GM21723 (cell line): ENCODE results near the gene CLIP1.
"Not testable (repeated sequence)": the region's sequence is repeated elsewhere in the genome, so short reads cannot be mapped to it uniquely, and the experiment has no call there.

Experiments
- ATAC-seq: cut with Tn5 transposase; IDR thresholded peaks from one replicate; pipeline ENCODE4 v1.9.1; 2021; ENCODE audit warnings: mild to moderate bottlenecking, moderate library complexity; ENCODE audit not compliant: unreplicated experiment

The CLIP1 gene

DNA sequence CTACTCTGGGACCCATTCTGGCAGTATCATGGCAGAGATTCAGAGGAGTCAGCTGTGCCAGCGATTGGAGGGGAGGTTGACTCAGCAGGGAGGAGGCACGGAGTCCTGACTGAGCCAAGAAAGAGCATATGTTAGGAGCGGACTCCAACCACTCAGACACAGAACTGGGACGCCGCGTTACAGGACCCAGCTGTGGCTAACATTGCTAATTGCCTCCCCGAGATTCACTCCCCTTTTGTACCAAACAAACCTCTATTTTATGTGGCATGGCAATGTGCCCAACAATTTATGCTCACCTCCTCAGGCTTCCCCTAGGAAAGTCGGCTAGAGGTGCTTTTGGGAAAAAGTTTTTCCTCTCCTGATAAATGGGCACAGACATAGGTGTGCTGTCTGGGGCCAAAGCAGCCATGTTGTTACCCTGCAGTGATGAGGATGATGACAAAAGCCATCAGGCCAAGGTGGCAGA is 15.2 kb upstream of the CLIP1 start:
- ATAC-seq = no peak

DNA sequence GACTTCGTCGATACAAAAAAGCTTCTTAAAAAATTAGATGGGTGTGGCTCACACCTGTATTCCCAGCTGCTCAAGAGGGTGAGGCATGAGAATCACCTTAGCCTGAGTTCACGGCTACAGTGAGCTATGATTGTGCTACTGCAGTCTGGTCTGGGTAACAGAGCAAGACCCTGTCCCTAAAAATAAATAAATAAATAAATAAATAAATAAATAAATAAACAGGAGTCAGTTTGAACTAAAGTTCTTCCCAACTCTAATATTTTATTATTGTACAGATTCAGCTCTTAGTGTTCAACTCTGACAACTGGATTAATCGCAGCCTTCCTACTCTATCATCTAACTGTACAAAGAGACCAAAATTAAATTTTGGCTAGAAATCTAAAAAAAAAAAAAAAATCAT is 12.7 kb upstream of the CLIP1 start:
- ATAC-seq = no peak

DNA sequence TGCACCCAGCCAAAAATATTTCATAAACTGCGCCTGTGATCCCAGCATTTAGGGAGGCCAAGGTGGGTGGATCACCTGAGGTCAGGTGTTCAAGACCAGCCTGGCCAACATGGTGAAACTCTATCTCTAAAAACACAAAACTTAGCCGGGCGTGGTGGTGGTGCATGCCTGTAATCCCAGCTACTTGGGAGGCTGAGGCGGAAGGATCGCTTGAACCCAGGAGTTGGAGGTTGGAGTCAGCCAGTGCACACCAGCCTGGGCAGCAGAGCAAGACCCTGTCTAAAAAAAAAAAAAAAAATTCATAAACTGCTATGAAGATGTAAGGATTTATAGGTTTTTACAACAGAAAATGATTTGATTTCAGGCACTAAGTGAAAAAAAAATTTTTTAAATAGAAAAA is 6.6 kb upstream of the CLIP1 start:
- ATAC-seq = not testable (repeated sequence)

DNA sequence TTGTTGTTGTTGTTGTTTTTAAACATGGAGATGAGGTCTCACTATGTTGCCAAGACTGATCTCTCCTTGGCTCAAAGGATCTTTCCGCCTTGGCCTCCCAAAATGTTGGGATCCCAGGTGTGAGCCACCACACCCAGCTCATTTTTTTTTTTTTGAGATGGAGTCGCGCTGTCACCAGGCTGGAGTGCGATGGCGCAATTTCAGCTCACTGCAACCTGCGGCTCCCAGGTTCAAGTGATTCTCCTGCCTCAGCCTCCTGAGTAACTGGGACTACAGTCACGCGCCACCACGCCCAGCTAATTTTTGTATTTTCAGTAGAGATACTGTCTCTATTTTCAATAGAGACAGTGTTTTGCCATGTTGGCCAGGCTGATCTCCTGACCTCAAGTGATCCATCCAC is 4.9 kb upstream of the CLIP1 start:
- no peak for ATAC-seq

DNA sequence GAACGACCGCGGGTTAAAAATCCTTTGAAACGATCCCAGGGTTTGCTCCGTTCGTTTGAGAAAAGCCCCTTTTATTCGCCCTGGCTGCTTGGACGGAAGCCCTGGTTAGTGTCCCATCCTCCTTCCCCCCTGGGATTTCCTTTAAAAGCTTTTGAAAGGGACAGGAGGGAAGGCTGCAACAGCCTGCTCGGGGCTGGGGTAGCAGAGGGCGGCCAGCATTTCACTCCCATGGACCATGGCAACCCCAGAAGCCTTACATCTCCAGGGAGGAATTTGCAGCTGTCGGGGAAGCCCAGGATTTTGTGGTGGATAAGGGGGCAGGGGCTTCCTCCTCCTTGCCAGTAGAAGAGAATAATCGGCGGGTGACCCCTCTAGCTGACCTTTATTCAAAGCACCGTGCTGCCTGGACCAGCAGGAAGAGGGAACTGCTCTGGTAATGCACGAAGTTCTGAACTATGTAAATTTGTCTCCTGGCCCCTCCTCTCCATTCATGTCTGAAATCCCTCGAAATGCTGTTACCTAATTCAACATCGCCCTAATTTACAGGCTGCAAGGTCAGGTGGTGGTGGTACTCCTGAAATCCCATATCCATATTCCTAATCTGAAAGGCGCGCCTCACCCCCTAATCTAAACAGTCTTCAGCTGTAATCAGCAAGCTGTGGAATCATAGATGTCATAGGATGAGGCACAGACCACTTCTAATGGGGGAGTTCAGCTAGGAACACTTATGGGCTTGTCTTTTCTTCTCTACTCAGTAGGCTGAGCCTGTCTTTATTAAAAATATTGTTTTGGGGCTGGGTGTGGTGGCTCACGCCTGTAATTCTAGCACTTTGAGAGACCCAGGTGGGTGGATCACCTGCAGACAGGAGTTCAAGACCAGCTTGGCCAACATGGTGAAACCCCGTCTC is 1.0 kb upstream of the CLIP1 start:
- no peak for ATAC-seq

DNA sequence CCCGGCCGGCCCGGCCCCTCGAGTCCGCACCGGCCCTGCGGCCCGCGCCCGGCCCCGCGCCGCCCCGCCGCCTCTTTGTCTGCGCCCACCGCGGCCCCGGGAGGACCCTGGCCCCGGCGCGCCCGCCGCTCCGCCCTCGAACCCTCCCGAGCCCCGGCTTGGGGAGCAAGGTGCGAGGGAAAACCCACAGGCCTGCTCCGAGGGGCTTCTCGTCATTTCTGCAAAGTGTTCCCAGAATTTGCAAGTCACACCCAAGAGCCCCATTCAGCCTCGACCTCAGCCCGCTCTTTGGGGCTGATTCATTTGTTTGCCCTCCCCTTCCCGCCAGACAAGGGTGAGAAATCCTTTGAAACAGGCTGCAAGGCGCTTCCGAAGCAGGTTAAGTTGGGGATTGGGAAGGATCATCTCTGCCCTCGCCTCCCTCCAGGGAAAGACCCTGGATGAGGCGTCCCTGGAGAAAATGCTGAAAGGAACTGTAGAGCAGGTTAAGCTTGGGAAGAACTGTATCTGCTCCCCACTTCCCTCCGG is 325 bp upstream of the CLIP1 start:
- ATAC-seq = peak; percentile 3

DNA sequence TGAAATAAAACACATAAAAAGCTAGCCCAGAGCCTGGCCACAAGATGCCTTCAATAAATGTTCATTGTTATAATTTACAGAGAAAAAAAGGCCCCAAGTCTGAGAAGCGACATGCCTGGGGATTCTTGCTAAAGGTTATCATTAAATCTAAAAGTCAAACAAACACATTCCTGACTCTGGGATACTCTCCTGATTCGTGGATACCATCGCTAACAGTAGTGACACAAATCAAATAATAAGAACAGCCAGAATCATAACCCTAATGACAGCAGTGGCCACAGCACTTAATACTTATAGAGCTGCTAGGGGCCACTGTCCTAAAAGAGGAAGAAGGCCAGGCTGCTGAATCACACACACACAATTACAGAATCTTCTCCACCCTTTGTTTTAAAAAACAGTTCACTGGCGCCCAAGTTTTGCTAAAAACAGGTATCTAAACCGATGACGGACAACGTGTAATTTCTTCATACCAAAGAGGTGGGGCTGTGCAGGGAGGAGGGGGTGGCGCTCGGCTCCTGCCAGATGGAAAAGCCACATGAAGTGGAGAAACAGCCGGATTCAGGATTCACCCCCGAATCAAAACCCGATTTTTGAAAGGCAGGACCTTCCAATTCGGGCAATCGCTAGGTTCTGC is 1.2 kb downstream of the CLIP1 start:
- ATAC-seq = peak; percentile 4

DNA sequence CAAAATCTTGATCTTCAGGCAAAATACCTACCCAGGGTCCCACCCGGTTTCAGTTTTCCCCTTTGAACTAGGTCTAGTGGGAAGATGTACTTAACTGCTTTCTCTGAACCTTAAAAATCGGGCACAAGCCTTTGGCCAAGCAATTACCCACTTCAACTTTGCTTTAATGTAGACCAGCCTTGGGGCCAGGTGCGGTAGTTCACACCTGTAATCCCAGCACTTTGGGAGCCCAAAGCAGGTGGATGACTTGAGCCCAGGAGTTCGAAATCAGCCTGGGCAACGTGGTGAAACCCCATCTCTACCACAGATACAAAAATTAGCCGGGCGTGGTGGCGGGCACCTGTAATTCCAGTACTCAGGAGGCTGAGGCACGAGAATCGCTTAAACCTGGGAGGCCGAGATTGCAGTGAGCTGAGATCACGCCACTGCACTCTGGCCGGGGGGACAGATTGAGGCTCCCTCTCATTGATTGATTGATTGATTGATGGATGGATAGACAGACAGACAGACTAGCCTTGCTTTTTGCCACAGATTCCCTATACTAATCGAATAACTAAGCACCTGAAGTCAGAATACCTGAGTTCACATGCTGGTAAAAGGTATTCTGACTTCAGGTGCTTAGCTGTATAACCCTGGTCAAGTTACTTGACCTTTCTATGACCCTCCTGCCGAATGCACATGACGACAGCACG is 1.9 kb downstream of the CLIP1 start:
- no peak for ATAC-seq

DNA sequence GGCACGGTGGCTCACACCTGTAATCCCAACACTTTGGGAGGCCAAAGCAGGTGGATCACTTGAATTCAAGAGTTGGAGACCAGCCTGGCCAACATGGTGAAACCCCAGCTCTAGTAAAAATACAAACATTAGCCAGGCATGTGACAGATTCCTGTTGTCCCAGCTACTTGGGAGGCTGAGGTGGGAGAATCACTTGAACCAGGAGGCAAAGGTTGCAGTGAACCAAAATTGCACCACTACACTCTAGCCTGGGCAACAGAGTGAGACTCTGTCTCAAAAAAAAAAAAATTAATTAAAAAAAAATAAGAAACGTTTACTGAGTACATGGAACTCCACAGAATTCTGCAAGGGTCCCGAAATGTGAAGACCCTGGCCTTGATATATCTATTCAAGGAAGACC is 3.4 kb downstream of the CLIP1 start:
- not testable (repeated sequence) for ATAC-seq

DNA sequence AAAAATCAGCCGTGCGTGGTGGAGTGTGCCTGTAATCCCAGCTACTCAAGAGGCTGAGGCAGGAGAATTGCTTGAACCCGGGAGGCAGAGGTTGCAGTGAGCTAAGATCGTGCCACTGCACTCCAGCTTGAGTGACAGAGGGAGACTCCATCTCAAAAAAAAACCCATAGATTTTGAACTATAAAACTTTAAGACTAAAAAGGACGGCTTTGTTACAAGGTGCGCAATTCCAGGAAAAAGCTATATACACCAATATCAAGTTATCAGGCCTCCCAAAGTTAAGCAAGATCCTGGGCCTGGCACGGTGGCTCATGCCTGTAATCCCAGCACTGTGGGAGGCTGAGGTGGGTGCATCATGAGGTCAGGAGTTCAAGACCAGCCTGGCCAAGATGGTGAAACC is 6.8 kb downstream of the CLIP1 start:
- ATAC-seq = not testable (repeated sequence)

DNA sequence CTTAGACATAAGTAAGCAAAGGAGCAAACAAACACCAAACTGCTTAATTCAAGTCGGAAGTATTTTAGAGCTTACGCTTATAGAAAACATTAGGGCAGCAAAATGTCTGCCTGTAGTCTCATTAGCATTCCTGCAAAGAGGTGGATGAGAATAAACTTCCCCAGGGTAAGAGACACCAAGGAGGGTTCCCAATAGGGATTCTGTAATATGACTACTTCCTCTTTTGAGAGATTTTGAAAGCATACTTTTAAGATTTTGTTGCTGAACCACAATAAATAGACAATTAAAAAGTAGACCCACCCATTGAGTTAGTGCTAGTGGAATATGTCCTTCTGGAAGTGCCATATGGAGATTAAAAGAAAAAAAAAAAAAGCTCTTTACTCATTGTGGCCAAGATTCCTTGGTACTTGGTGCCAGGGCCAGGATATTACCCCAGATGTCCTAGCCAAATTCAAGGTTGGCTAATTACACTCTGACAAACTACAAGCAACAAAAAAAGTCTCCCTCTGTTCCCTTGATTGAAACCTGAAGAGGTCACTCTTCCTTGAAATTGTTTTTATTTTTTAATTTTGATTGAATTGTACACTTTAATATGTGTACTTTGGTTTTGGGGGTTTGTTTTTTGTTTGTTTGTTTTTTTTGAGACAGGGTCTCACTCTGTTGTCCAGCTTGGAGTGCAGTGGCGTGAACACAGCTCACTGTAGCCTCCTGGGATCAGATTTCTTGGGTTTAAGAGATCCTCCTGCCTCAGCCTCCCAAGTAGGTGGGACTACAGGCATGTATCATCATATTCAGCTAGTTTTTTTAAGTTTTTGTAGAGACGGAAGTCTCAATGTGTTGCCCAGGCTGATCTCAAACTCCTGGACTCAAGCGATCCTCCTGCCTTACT is 8.7 kb downstream of the CLIP1 start:
- no peak for ATAC-seq

DNA sequence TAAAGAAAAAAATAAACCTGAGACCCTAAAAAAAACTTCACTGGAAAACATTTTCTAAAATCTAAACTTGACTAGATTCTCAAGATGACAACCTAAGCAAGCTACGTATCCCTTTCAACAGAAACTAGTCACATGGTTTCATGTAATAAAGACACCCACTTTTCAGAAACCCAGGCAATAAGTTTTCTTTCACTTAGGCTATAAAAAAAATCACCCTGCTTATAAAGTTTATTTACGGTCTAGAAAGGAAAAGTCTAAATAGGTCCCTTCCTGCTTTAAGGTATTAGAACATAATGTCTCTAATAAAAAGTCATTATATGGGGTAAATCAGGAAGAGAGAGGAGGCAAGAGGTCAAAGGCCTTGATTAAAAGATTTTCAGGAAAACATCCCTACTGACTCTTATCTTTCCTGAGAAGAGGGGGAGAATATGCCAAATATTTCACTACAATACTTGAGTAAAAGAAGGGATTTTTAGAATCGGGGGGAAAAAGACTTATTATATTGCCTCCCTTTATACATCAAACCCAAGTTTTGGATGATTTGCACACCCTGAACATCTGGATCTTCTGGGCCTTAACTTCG is 9.5 kb downstream of the CLIP1 start:
- ATAC-seq = peak; percentile 49

DNA sequence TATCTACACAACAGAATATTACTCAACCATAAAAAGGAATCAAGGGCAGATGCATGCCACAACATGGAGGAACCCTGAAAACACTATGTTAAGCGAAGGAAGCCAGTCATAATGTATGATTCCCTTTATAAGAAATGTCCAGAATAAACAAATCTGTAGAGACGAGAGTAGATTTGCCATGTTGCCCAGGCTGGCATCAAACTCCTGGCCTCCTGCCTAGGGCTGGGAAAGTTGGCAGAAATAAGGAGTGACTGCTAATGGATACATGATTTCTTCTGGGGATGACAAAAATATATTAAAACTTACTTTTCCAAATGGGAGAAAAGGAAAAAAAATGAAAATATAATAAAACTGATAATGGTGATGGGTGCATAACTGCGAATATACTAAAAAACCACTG is 10.9 kb downstream of the CLIP1 start:
- ATAC-seq = no peak

DNA sequence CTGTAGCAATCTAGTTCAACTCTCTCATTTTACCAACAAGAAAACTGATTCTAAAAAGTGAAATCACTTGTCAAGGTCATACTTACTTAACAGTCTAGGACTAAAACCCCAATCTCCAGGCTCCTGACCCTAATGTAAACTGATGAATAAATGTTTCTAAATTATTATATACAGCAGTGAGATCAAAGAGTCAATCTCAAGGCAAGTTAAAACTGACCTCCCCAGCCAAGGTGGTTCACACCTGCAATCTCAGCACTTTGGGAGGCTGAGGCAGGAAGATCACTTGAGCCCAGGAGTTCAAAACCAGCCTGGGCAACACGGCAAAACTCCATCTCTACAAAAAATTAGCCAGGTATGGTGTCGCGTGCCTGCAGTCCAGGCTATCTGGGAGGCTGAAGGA is 15.3 kb downstream of the CLIP1 start:
- no peak for ATAC-seq

DNA sequence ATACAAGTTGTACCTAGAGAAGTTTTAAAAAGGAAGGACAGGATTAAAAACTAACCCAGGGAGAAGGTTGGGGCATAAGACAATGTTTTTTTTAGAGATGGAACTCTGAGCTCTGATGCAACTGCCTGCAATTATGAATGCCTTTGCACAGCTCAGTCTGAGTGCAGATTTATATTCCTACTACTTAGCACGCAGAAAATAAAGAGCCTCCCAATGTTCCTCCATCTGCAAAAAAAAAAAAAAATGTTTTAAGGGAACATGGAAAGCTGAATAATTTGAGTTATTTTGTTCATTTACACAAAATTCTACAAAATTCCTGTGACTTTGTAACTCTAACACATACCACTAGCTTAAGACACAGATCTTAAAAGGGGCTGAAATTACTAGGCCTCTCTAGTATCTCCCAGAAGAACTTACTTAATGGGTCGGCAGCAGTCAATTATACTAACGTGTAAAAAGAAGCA is 15.7 kb downstream of the CLIP1 start:
- no peak for ATAC-seq

DNA sequence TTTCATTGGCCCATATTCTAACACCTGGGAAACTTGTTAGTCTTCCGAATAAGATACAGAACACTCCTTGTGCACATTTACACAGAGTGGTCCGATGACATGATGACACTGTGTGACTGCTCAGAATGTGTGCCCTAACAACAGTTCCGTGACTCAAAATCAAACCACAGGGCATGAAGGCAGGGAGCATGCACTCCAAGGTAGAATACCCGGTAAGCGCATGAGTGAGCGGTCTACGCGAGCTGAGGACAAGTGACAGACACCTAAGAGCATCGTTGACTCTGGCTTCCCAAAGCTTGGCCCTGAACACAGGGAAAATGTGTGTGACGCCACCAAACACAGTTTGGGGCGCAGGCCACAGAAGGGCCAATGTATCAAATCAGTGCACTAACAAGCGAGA is 18.6 kb downstream of the CLIP1 start:
- no peak for ATAC-seq

DNA sequence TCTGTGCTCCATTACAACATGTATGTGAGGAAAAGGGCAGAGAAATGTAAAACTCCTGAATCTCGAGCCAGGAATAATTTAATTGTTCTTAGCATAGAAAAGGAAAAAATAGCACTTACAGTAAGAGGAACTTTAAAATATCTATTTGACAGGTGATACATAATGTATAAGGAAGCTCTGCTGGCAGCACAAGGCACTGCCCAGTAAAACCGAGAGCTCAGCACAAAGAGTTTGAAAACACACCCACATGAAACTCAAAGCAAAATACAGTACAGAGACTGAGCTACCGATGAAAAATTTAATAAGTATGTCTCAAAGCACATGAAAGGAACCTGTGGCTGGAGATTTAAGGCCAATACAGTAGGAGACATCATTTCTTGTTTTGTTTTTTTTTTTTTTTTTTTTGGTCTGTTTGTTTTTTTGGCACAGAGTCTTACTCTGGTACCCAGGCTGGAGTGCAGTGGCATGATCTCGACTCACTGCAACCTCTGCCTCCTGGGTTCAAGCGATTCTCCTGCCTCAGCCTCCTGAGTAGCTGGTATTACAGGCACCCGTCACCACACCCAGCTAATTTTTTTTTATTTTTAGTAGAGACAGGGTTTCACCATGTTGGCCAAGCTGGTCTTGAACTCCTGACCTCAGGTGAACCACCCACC is 19.2 kb downstream of the CLIP1 start:
- ATAC-seq = no peak

DNA sequence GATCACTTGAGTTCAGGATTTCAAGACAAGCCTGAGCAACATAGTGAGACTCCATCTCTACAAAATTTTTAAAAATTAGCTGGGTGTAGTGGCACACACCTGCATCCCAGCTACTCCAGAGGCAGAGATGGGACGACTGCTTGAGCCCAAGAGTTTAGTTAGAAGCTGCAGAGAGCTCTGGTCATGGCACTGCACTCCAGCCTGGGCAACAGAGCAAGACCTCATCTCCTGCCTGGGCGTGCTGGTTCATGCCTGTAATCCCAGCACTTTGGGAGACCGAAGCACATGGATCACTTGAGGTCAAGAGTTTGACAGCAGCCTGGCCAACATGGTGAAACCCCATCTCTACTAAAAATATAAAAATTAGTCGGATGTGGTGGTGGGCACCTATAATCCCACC is 20.2 kb downstream of the CLIP1 start:
- ATAC-seq = no peak

DNA sequence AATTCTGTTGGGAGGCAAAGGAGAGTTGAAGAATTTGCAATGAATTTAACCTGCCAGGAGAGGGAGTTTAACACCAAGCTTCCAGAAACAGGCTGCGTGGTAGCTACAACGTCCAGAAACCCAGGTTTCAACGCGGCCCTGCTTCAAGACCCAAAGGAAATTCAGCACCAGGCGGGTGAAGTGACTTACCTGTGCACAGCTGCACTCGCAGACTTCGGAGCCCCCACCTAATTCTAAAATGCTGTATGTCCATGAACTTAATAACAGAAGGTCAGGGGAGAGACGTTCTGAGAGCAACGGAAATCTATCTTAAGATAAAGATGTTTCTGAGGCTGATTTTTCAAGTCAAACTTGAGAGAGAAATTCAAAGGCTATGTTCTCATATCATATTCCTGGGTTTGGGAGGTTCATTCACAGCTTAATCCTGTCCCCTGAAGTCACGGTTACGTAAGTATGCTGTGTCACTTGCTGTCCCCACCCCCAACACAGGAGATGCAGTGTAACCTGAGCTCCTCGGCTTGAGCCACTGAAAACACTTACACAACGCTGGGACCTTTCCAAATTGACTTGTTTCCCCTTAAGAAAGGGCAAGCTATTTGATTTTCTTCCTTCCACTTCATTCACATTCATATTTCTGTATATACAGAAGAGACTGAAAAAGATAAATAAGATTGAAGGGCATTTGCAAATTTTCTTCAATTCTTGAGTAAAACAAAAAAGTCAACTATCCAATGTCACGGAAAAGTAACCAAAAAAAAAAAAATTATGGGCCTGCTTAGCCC is 22.7 kb downstream of the CLIP1 start:
- ATAC-seq = no peak
